OCI-LY7 (cell line): Measurements from ENCODE around the gene TPGS1. TPM values are rescaled to one million over a fixed set of nuclear protein-coding genes. Genes with fewer than 3 reads are reported as not detected.

Experiments used
- BruUV-seq: library from RNA; stranded (reverse); fragments of 400-500 nt; replicated peaks from 2 replicates; lab custom pipeline; 2021; lab: Mats Ljungman, UMichigan
- CTCF ChIA-PET: fragments of 300-600 bp; sonication (Branson Sonifier 250); formaldehyde crosslinking; loops from one replicate; lab custom pipeline; 2022; ENCODE audit warnings: antibody characterized with exemption; ENCODE audit not compliant: unreplicated experiment; lab: Charles Lee
- POLR2A ChIA-PET: fragments of 300-600 bp; sonication (Branson Sonifier 250); formaldehyde crosslinking; loops from one replicate; lab custom pipeline; 2022; ENCODE audit warnings: antibody characterized with exemption; lab: Charles Lee
- DNase-seq: peaks from one replicate; pipeline ENCODE4 v3.0.0-alpha.2; 2015; ENCODE audit warnings: low spot score
- H2AFZ ChIP-seq: fragments of 200-600 bp; sonication (generic), shearing (Covaris generic); 2 replicates; pipeline ENCODE4 v1.6.1; 2014; ENCODE audit warnings: mild to moderate bottlenecking, antibody characterized with exemption, low read length, moderate library complexity
- H3K27ac ChIP-seq: fragments of 200-600 bp; sonication (generic); 2 replicates; pipeline ENCODE4 v1.5.1; 2014; ENCODE audit warnings: mixed run types, low read depth, mild to moderate bottlenecking, moderate library complexity, low read length, inconsistent platforms; ENCODE audit not compliant: poor library complexity, severe bottlenecking
- H3K36me3 ChIP-seq: fragments of 200-600 bp; sonication (generic); 2 replicates; pipeline ENCODE4 v1.6.1; 2014; ENCODE audit warnings: mild to moderate bottlenecking, antibody characterized with exemption, low read length, moderate library complexity, mixed read lengths; ENCODE audit not compliant: insufficient read depth
- H3K4me1 ChIP-seq: fragments of 200-600 bp; sonication (generic); 2 replicates; pipeline ENCODE4 v1.5.1; 2014; ENCODE audit warnings: mild to moderate bottlenecking, low read length; ENCODE audit not compliant: insufficient read depth, poor library complexity, severe bottlenecking
- H3K4me2 ChIP-seq: fragments of 200-600 bp; sonication (generic); 2 replicates; pipeline ENCODE4 v1.6.1; 2014; ENCODE audit warnings: mild to moderate bottlenecking, low read length
- H3K4me3 ChIP-seq: fragments of 200-600 bp; sonication (generic); 2 replicates; pipeline ENCODE4 v1.5.1; 2014; ENCODE audit warnings: mild to moderate bottlenecking, low read depth, low read length; ENCODE audit not compliant: poor library complexity, severe bottlenecking
- H3K79me2 ChIP-seq: fragments of 200-600 bp; sonication (generic); 2 replicates; pipeline ENCODE4 v1.6.1; 2016; ENCODE audit warnings: low read depth, mild to moderate bottlenecking, low read length, moderate library complexity, mixed read lengths; ENCODE audit not compliant: insufficient read depth
- H3K9me2 ChIP-seq: fragments of 200-600 bp; sonication (generic); 2 replicates; pipeline ENCODE4 v1.6.1; 2016; ENCODE audit warnings: mild to moderate bottlenecking, low read length, mixed read lengths; ENCODE audit not compliant: insufficient read depth
- H3K9me3 ChIP-seq: fragments of 200-600 bp; sonication (generic); 2 replicates; pipeline ENCODE4 v1.6.1; 2014; ENCODE audit warnings: mild to moderate bottlenecking, mixed run types, low read length, mixed read lengths
- H4K20me1 ChIP-seq: fragments of 200-600 bp; sonication (generic); 2 replicates; pipeline ENCODE4 v1.6.1; 2014; ENCODE audit warnings: mild to moderate bottlenecking, antibody characterized with exemption, low read length, moderate library complexity, mixed read lengths; ENCODE audit not compliant: insufficient read depth
- EZH2phosphoT487 ChIP-seq: fragments of 200-600 bp; sonication (generic); IDR thresholded peaks from 2 replicates; pipeline ENCODE4 v1.6.1; 2018; ENCODE audit warnings: low read depth, borderline replicate concordance, mild to moderate bottlenecking, mixed run types, antibody characterized with exemption, low read length, moderate library complexity, mixed read lengths
- intact Hi-C: fragments of 100-400 bp; cut with micrococcal nuclease; formaldehyde crosslinking; loops from one replicate; pipeline ENCODE4 v1.10.0; 2022; ENCODE audit not compliant: unreplicated experiment
- total RNA-seq, 2 experiments: library from RNA; depleted of rRNA in 1 of 2; stranded (reverse); fragments of >200 nt in 1 of 2; shearing (Covaris generic) in 1 of 2; gene quantifications; 2 replicates each; pipeline ENCODE4 v1.2.3, GENCODE V29; 2014 to 2022
- TF ChIP-seq, protein P1 (sequence below): fragments of 200-600 bp; sonication (generic); conservative IDR thresholded peaks from 2 replicates; pipeline ENCODE4 v1.5.1; 2014; ENCODE audit warnings: mild to moderate bottlenecking, antibody characterized with exemption, low read length, moderate library complexity, mixed read lengths

TPGS1 gene
- total RNA-seq, 2 experiments from 2014 or later, result 24.4 to 25.6 TPM

DNA sequence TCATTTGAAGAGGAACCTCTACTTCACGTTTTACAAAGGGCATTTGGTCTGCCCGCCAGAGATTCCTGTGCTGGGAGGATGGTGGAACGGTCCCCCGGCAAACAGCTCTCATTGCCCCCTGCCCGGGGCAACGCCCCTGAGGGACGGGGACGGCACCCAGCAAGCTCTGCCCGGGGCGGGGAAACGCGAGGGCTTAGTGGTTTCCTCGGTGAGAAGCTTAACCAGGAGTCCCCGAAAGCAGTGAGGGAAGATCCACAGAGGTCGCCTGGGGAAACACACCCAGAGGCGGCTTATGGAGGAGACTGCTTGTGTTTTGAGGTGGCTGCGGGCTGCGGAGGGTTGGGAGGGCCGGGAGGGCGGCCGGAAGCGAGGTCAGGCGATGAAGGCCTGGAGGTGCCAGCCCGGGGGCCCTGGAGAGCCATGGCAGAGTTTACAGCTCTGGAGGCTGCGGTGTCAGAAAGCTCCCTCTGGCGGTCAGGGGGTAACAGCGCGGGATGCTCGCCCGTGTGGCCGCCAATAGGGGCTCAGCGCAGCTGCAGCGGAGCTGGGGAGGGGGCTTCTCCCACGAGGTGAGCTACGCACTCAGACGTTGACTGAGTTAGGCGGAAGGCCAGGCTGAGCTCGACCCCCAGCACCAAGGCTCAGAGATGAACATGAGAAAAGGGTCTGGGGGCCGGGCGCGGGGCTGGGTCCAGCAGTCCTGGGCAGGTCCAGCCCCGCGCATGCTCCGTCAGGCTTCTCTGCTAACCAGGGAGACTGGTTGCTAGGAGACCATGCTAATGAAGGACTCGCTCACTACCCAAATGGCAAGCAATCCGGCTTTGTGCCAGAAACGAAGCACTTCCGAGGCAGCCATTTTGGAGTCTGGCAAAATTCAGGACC, 652 bp upstream of the TPGS1 start:
- Histone ChIP-seq H3K9me2 (no peaks in the 10 kb centered on the region), H3K27ac (peak overlapping the region; percentile 54), H3K4me3 (peak overlapping the region; percentile 83), H3K4me2 (peak overlapping the region; percentile 98), H2AFZ (peak overlapping the region; percentile 95), H3K9me3 (no peaks in the 10 kb centered on the region), H4K20me1 (no peaks in the 10 kb centered on the region), H3K79me2 (peaks cover 6% of the 10 kb centered on the region; the same call in 1 of the 2 replicates), H3K4me1 (peaks cover 36% of the 10 kb centered on the region), H3K36me3 (no peaks in the 10 kb centered on the region; the same call in 1 of the 2 replicates)
- ChIA-PET CTCF (interaction anchor here (1.0 kb wide), 2 partner anchors 15 to 136 kb away, joined by 3 read pairs; no protein-coding TSS in a partner anchor), POLR2A (interaction anchor here (0.6 to 0.9 kb wide), 4 partner anchors 16 to 85 kb away, joined by 3 to 6 read pairs (median 3); partner anchors contain the start of gene CDC34)
- intact Hi-C loops, result loop anchor here (2.0 kb wide), 2 partner anchors 18 to 64 kb away; no protein-coding TSS in a partner anchor
- no peak for TF ChIP-seq EZH2phosphoT487
- TF ChIP-seq, protein P1, sequence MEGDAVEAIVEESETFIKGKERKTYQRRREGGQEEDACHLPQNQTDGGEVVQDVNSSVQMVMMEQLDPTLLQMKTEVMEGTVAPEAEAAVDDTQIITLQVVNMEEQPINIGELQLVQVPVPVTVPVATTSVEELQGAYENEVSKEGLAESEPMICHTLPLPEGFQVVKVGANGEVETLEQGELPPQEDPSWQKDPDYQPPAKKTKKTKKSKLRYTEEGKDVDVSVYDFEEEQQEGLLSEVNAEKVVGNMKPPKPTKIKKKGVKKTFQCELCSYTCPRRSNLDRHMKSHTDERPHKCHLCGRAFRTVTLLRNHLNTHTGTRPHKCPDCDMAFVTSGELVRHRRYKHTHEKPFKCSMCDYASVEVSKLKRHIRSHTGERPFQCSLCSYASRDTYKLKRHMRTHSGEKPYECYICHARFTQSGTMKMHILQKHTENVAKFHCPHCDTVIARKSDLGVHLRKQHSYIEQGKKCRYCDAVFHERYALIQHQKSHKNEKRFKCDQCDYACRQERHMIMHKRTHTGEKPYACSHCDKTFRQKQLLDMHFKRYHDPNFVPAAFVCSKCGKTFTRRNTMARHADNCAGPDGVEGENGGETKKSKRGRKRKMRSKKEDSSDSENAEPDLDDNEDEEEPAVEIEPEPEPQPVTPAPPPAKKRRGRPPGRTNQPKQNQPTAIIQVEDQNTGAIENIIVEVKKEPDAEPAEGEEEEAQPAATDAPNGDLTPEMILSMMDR, result peak; percentile 87
- BruUV-seq, result no TSS peak
- DNase-seq, result peak; percentile 99

DNA sequence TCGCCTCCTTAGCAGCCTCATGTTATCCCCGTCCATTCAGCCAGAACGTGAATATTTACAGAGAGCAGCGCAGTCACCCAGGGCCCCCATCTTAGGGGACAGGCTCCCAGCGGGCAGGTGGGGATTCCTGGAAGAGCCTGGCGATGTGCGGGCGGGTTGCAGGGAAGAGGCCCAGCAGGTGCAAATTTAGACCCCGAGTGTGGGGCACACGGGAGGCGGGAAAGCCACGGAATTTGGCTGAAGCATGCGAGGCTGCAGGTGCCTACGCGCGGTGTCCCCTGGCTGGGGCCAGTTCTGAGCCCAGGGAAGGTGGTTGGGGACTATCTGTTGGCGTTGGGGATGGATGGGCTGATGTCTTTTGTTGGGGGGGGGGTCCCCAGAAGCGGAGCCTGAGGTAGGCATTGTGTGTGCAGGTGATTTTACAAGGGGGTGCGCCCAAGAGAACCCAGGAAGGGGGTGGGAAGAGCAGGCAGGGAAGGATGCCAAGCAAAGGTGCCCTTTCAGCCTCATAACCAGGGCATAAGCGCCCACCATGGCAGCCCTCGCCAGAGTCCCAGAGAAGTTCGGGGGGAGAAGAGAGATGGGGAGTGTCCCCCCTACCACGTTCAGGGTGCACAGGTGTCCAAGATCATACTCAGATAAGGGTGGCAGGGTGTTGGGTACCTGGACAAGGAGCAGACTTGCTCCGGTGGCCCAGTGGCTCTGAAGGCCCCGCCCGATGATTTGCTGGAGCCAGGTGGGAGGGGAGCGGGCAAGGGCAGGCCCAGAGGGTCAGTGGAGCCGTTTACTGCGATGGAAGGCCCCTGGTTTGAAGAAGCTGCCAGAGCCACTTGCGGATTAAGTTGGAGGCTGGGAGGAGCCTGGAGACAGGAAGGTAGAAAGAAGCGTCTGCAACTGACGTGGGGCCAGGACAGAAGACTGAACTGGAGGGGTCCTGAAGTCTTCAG, 1.2 kb downstream of the TPGS1 start:
- Histone ChIP-seq H3K36me3 (peaks cover 2% of the 10 kb centered on the region; the same call in 1 of the 2 replicates), H3K9me2 (no peaks in the 10 kb centered on the region), H3K27ac (no peak overlapping the region), H3K4me3 (peak overlapping the region; percentile 83), H3K9me3 (no peaks in the 10 kb centered on the region), H3K79me2 (peaks cover 6% of the 10 kb centered on the region; the same call in 1 of the 2 replicates), H4K20me1 (no peaks in the 10 kb centered on the region), H3K4me2 (peak overlapping the region; percentile 98), H3K4me1 (peaks cover 33% of the 10 kb centered on the region), H2AFZ (no peak overlapping the region; the same call in 1 of the 2 replicates)
- TSS peak; percentile 58 for BruUV-seq
- POLR2A ChIA-PET, result no interaction called here
- DNase-seq, result no peak
- intact Hi-C loops, result no loop called here
- CTCF ChIA-PET, result no interaction called here
- no peak for TF ChIP-seq EZH2phosphoT487
- TF ChIP-seq, protein P1, result no peak
